DOHH2 (cell line): ENCODE data around the gene ADAM33.

Experiments
- CTCF ChIP-seq: fragments of 200-600 bp; sonication (generic); IDR thresholded peaks from one replicate; pipeline ENCODE4 v1.5.1; 2014; ENCODE audit warnings: antibody characterized with exemption, mild to moderate bottlenecking, low read depth, low read length; ENCODE audit not compliant: poor library complexity, severe bottlenecking
- EZH2phosphoT487 ChIP-seq: fragments of 200-600 bp; sonication (generic); IDR thresholded peaks from 2 replicates; pipeline ENCODE4 v1.6.1; 2017; ENCODE audit warnings: borderline replicate concordance, mild to moderate bottlenecking, antibody characterized with exemption, low read length, moderate library complexity, mixed read lengths

GRCh38 chr20:3663858-3664257 lies 18.0 kb downstream of the ADAM33 start:
- TF ChIP-seq EZH2phosphoT487 (no peak), CTCF (no peak)
